Neural crest cell (in vitro differentiated cells): ENCODE measurements around the gene MUC22. TPM values are rescaled to one million over a fixed set of nuclear protein-coding genes. Genes with fewer than 3 reads are reported as not detected.
"Not testable (repeated sequence)": the region's sequence is repeated elsewhere in the genome, so short reads cannot be mapped to it uniquely, and the experiment has no call there.

Experiments used
- DNase-seq: peaks from one replicate; pipeline ENCODE4 v3.0.0; 2021; ENCODE audit warnings: low read depth, mixed read lengths, low spot score
- H3K27ac Mint-ChIP-seq: one replicate; pipeline ENCODE4 v1.8.0; 2021; ENCODE audit warnings: mild to moderate bottlenecking, mixed read lengths; ENCODE audit not compliant: unreplicated experiment
- H3K27me3 Mint-ChIP-seq: 2 replicates; pipeline ENCODE4 v1.8.0; 2021; ENCODE audit warnings: low read depth, mild to moderate bottlenecking, mixed read lengths
- H3K36me3 Mint-ChIP-seq: 2 replicates; pipeline ENCODE4 v1.8.0; 2021; ENCODE audit warnings: low read depth, mild to moderate bottlenecking, mixed read lengths
- H3K4me1 Mint-ChIP-seq: 2 replicates; pipeline ENCODE4 v1.8.0; 2021; ENCODE audit warnings: mixed read lengths
- H3K4me3 Mint-ChIP-seq: one replicate; pipeline ENCODE4 v1.8.0; 2021; ENCODE audit warnings: mild to moderate bottlenecking, mixed read lengths
- H3K9me3 Mint-ChIP-seq: 2 replicates; pipeline ENCODE4 v1.8.0; 2021; ENCODE audit warnings: mixed read lengths
- CTCF ChIP-seq: fragments of 200-600 bp; sonication (generic); conservative IDR thresholded peaks from 2 replicates; pipeline ENCODE4 v1.5.0; 2021; ENCODE audit warnings: antibody characterized with exemption, mild to moderate bottlenecking
- total RNA-seq: library from RNA; stranded (reverse); gene quantifications from 2 replicates; pipeline ENCODE4 v1.2.1, GENCODE V29; 2021

MUC22 gene
- total RNA-seq, 1 donor from 2014 or later: not detected

GRCh38 chr6:30965140-30965601, 45.1 kb upstream of the MUC22 start:
- TF ChIP-seq CTCF: no peak
- H3K27me3 Mint-ChIP-seq: peaks cover 4% of the 10 kb centered on the region
- no peak overlapping the region for H3K4me3 Mint-ChIP-seq
- H3K9me3 Mint-ChIP-seq: no peaks in the 10 kb centered on the region
- H3K36me3 Mint-ChIP-seq: no peaks in the 10 kb centered on the region
- H3K27ac Mint-ChIP-seq: no peak overlapping the region
- DNase-seq: no peak
- H3K4me1 Mint-ChIP-seq: no peaks in the 10 kb centered on the region

GRCh38 chr6:30966154-30966553, 44.1 kb upstream of the MUC22 start:
- no peaks in the 10 kb centered on the region for H3K4me1 Mint-ChIP-seq
- H3K4me3 Mint-ChIP-seq: no peak overlapping the region
- no peak for DNase-seq
- no peaks in the 10 kb centered on the region for H3K9me3 Mint-ChIP-seq
- H3K27me3 Mint-ChIP-seq: peaks cover 4% of the 10 kb centered on the region
- no peak overlapping the region for H3K27ac Mint-ChIP-seq
- no peak for TF ChIP-seq CTCF
- no peaks in the 10 kb centered on the region for H3K36me3 Mint-ChIP-seq

- H3K4me1 Mint-ChIP-seq, H3K27ac Mint-ChIP-seq, DNase-seq, H3K9me3 Mint-ChIP-seq, H3K4me3 Mint-ChIP-seq, H3K36me3 Mint-ChIP-seq, H3K27me3 Mint-ChIP-seq: not testable (repeated sequence)
These were observed 41.1 kb upstream of the MUC22 start for GRCh38 chr6:30969171-30969570.

GRCh38 chr6:30970946-30971345, 39.3 kb upstream of the MUC22 start:
- peaks cover 4% of the 10 kb centered on the region for H3K27me3 Mint-ChIP-seq
- H3K4me1 Mint-ChIP-seq: no peaks in the 10 kb centered on the region
- H3K36me3 Mint-ChIP-seq: no peaks in the 10 kb centered on the region
- H3K27ac Mint-ChIP-seq: no peak overlapping the region
- no peaks in the 10 kb centered on the region for H3K9me3 Mint-ChIP-seq
- no peak for DNase-seq
- no peak overlapping the region for H3K4me3 Mint-ChIP-seq
- TF ChIP-seq CTCF: no peak

GRCh38 chr6:30972816-30973215, 37.5 kb upstream of the MUC22 start:
- Mint-ChIP-seq H3K27me3 (peaks cover 7% of the 10 kb centered on the region), H3K36me3 (no peaks in the 10 kb centered on the region), H3K27ac (no peak overlapping the region), H3K9me3 (no peaks in the 10 kb centered on the region), H3K4me3 (no peak overlapping the region), H3K4me1 (no peaks in the 10 kb centered on the region)
- no peak for DNase-seq
- TF ChIP-seq CTCF: no peak

- no peak for DNase-seq
- Mint-ChIP-seq H3K4me3 (no peak overlapping the region), H3K4me1 (no peaks in the 10 kb centered on the region), H3K9me3 (no peaks in the 10 kb centered on the region), H3K27me3 (peaks cover 14% of the 10 kb centered on the region), H3K27ac (peak overlapping the region; percentile 27), H3K36me3 (no peaks in the 10 kb centered on the region)
- no peak for TF ChIP-seq CTCF
These were observed 35.6 kb upstream of the MUC22 start for GRCh38 chr6:30974490-30975252.
